GM23338 (cell line): ENCODE data around the gene ITPRID2. TPM values are rescaled to one million over a fixed set of nuclear protein-coding genes. Genes with fewer than 3 reads are reported as not detected.

Experiments used
- ATAC-seq: fragments of 200-7000 bp; cut with Tn5 transposase; 3 replicates; pipeline ENCODE4 v1.9.1; 2020
- DNase-seq: peaks from one replicate; pipeline ENCODE4 v3.0.0-alpha.2; 2015; ENCODE audit warnings: low spot score
- H2AFZ ChIP-seq: fragments of 200-600 bp; sonication (generic); 2 replicates; pipeline ENCODE4 v1.8.0; 2016; ENCODE audit warnings: antibody characterized with exemption, mild to moderate bottlenecking, moderate library complexity
- H3F3A ChIP-seq: fragments of 200-600 bp; sonication (generic); replicated peaks from 2 replicates; pipeline ENCODE4 v1.8.0; 2017; ENCODE audit warnings: antibody characterized with exemption, mixed run types, low read depth
- H3K27ac ChIP-seq: fragments of 200-600 bp; sonication (generic); 2 replicates; pipeline ENCODE4 v1.6.1; 2016; ENCODE audit warnings: low read depth
- H3K27me3 ChIP-seq: fragments of 200-600 bp; sonication (generic); 2 replicates; pipeline ENCODE4 v1.8.0; 2016; ENCODE audit warnings: mild to moderate bottlenecking, mixed run types, moderate library complexity; ENCODE audit not compliant: insufficient read depth
- H3K36me3 ChIP-seq: fragments of 200-600 bp; sonication (generic); 2 replicates; pipeline ENCODE4 v1.8.0; 2016; ENCODE audit warnings: mild to moderate bottlenecking; ENCODE audit not compliant: insufficient read depth
- H3K4me1 ChIP-seq: fragments of 200-600 bp; sonication (generic); 2 replicates; pipeline ENCODE4 v1.8.0; 2016; ENCODE audit warnings: mild to moderate bottlenecking, moderate library complexity; ENCODE audit not compliant: insufficient read depth
- H3K4me2 ChIP-seq: fragments of 200-600 bp; sonication (generic); 2 replicates; pipeline ENCODE4 v1.7.1; 2017; ENCODE audit warnings: mixed run types
- H3K4me3 ChIP-seq: fragments of 200-600 bp; sonication (generic); 2 replicates; pipeline ENCODE4 v1.6.1; 2016; ENCODE audit warnings: mixed run types
- H3K79me2 ChIP-seq: fragments of 200-600 bp; sonication (generic); replicated peaks from 2 replicates; pipeline ENCODE4 v1.8.0; 2017; ENCODE audit warnings: mild to moderate bottlenecking; ENCODE audit not compliant: insufficient read depth
- H3K9me2 ChIP-seq: fragments of 200-600 bp; sonication (generic); 2 replicates; pipeline ENCODE4 v1.8.0; 2017; ENCODE audit not compliant: insufficient read depth
- H4K20me1 ChIP-seq: fragments of 200-600 bp; sonication (generic); replicated peaks from 2 replicates; pipeline ENCODE4 v1.8.0; 2017; ENCODE audit warnings: mild to moderate bottlenecking; ENCODE audit not compliant: insufficient read depth
- H3K27ac Mint-ChIP-seq: 2 replicates; pipeline ENCODE4 v1.8.0; 2020; ENCODE audit warnings: inconsistent platforms, mild to moderate bottlenecking, moderate library complexity, mixed read lengths
- H3K27me3 Mint-ChIP-seq: 3 replicates; pipeline ENCODE4 v1.8.0; 2022; ENCODE audit warnings: low read depth, mild to moderate bottlenecking, moderate library complexity, mixed read lengths, inconsistent platforms; ENCODE audit not compliant: insufficient read depth, poor library complexity
- H3K36me3 Mint-ChIP-seq: 3 replicates; pipeline ENCODE4 v1.8.0; 2021; ENCODE audit warnings: low read depth, mild to moderate bottlenecking, inconsistent platforms, moderate library complexity, mixed read lengths
- H3K4me1 Mint-ChIP-seq: 3 replicates; pipeline ENCODE4 v1.8.0; 2020; ENCODE audit warnings: mild to moderate bottlenecking, inconsistent platforms, mixed read lengths
- H3K4me3 Mint-ChIP-seq: 3 replicates; pipeline ENCODE4 v1.8.0; 2021; ENCODE audit warnings: moderate library complexity, mild to moderate bottlenecking, inconsistent platforms, mixed read lengths
- H3K9me3 Mint-ChIP-seq: 3 replicates; pipeline ENCODE4 v1.8.0; 2020; ENCODE audit warnings: moderate library complexity, mild to moderate bottlenecking, inconsistent platforms, mixed read lengths
- CTCF ChIP-seq, 2 experiments: fragments of 200-600 bp in 1 of 2; sonication (generic) in 1 of 2; conservative IDR thresholded peaks; 2 replicates each; pipeline versions ENCODE4 v1.5.1 to v1.6.1; 2016 to 2017; ENCODE audit warnings: antibody characterized with exemption in 2 of 2, low read depth in 2 of 2, mild to moderate bottlenecking in 2 of 2, moderate library complexity in 1 of 2
- JUNB ChIP-seq: IDR thresholded peaks from one replicate; pipeline ENCODE4 v1.6.1; 2016; ENCODE audit warnings: antibody characterized with exemption; ENCODE audit not compliant: unreplicated experiment
- ZNF462 ChIP-seq: fragments of 250-450 bp; sonication (Bioruptor Pico); IDR thresholded peaks from 2 replicates; pipeline ENCODE4 v1.5.0; 2020; ENCODE audit warnings: mild to moderate bottlenecking, moderate library complexity
- polyA plus RNA-seq: library from polyadenylated mRNA; unstranded; fragments of >200 nt; fragmentation: Nextera tagmentation; extraction: Ambion mirVana; gene quantifications from 2 replicates; pipeline ENCODE4 v1.2.1, GENCODE V29; 2016
- total RNA-seq: library from RNA; depleted of rRNA; stranded (reverse); fragments of >200 nt; shearing (Covaris generic); gene quantifications from 2 replicates; pipeline ENCODE4 v1.2.3, GENCODE V29; 2014

ITPRID2 gene
- total and polyA plus RNA-seq, 2 experiments from 2014 or later, result 4.4 to 12.0 TPM

- Mint-ChIP-seq H3K27ac (no peak overlapping the region), H3K4me3 (no peak overlapping the region), H3K36me3 (no peaks in the 10 kb centered on the region), H3K27me3 (peaks cover 1% of the 10 kb centered on the region), H3K9me3 (no peaks in the 10 kb centered on the region), H3K4me1 (peaks cover 19% of the 10 kb centered on the region)
- H3K9me2 ChIP-seq, result no peaks in the 10 kb centered on the region
- H4K20me1 ChIP-seq, result no peaks in the 10 kb centered on the region
- DNase-seq (peak; percentile 22), ATAC-seq (no peak)
- H3K4me3 ChIP-seq, result no peak overlapping the region
- peaks cover 22% of the 10 kb centered on the region for H3K4me1 ChIP-seq
- no peaks in the 10 kb centered on the region for H3K36me3 ChIP-seq
- H3K4me2 ChIP-seq, result no peak overlapping the region
- no peak overlapping the region for H3K27ac ChIP-seq
- TF ChIP-seq JUNB (no peak), ZNF462 (CRISPR knock-in tag) (no peak), CTCF (conservative IDR thresholded peaks at IDR 0.05; ENCODE audit: low read depth in 2 of 2) (peak; percentile 34 to 51; a peak in 3 of 4 replicates)
- no peaks in the 10 kb centered on the region for H3F3A ChIP-seq
- H2AFZ ChIP-seq, result no peak overlapping the region
- no peaks in the 10 kb centered on the region for H3K27me3 ChIP-seq
- no peaks in the 10 kb centered on the region for H3K79me2 ChIP-seq
These were observed 46.8 kb upstream of the ITPRID2 start for GRCh38 chr2:181844551-181845290.
